CD4-positive, alpha-beta T cell treated with Interleukin-15 for 1 hour (primary cell): ENCODE data around the gene SCRN1.

Experiments
- DNase-seq: peaks from one replicate; pipeline ENCODE4 v3.0.0-alpha.2; 2020

SCRN1 gene, protein sequence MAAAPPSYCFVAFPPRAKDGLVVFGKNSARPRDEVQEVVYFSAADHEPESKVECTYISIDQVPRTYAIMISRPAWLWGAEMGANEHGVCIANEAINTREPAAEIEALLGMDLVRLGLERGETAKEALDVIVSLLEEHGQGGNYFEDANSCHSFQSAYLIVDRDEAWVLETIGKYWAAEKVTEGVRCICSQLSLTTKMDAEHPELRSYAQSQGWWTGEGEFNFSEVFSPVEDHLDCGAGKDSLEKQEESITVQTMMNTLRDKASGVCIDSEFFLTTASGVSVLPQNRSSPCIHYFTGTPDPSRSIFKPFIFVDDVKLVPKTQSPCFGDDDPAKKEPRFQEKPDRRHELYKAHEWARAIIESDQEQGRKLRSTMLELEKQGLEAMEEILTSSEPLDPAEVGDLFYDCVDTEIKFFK

GRCh38 chr7:29989257-29989995, at the start of gene SCRN1:
TSS of gene SCRN1 (minus strand) at chr7:29989801. CDS start at chr7:29969067, 20,734 bp downstream.
- DNase-seq, result peak; percentile 53

GRCh38 chr7:30038196-30038980, 48.8 kb upstream of the SCRN1 start:
- no peak for DNase-seq

GRCh38 chr7:30036220-30036619, 46.6 kb upstream of the SCRN1 start:
- DNase-seq, result no peak

DNA sequence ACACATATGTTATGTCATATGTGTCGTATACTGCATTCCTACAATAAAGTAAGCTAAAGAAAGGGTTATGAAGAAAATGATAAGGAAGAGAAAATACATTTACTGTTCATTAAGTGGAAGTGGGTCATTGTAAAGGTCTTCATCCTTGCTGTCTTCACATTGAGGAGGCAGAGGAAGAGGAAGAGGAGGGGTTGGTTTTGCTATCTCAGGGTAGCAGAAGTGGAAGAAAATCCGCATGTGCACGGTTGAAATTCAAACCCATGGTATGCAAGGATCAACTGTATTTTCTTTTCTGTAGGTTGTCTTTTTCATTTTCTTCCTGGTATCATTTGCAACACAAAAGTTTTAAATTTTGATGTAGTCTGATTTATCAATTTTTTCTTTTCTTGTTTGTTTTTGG, 44.9 kb upstream of the SCRN1 start:
- DNase-seq, result no peak

DNA sequence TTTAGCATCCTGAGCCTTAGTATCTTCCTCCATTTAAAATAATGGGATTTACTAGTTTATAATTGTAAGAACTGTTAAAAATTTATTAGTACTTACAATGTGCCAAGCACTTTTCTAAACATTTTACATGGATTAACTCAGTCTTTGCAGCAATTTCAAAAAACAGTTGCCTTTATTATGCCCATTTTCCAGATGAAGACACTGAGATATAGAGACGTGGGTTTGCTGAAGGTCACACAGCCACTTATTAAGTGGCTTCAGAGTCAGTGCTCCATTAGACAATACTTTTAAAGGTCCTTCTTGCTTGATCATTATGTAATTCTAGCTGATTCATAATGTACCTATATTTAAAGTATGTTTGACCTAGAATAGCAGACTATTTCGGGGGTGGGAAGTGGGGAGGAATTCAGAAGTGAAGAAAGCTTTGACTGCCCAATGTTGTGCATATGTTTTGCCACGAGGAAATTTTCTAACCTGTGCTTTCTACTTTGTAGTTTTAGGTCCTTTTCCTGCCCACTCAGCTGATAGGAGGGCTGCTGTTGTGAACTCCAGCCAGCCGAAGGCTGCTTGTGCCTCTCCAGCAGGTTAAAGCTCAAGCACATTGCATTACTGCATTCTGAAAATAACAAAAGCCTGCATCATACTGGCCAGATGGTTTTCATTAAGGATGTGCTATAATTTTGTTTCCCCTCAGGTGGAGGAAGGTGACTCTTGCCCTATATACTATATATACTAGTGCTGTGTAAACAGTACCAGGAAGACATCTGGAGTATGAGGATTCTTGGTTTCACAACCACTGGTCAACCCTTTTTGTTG, 42.9 kb upstream of the SCRN1 start:
- no peak for DNase-seq

GRCh38 chr7:30029696-30030095, 40.1 kb upstream of the SCRN1 start:
- no peak for DNase-seq

DNA sequence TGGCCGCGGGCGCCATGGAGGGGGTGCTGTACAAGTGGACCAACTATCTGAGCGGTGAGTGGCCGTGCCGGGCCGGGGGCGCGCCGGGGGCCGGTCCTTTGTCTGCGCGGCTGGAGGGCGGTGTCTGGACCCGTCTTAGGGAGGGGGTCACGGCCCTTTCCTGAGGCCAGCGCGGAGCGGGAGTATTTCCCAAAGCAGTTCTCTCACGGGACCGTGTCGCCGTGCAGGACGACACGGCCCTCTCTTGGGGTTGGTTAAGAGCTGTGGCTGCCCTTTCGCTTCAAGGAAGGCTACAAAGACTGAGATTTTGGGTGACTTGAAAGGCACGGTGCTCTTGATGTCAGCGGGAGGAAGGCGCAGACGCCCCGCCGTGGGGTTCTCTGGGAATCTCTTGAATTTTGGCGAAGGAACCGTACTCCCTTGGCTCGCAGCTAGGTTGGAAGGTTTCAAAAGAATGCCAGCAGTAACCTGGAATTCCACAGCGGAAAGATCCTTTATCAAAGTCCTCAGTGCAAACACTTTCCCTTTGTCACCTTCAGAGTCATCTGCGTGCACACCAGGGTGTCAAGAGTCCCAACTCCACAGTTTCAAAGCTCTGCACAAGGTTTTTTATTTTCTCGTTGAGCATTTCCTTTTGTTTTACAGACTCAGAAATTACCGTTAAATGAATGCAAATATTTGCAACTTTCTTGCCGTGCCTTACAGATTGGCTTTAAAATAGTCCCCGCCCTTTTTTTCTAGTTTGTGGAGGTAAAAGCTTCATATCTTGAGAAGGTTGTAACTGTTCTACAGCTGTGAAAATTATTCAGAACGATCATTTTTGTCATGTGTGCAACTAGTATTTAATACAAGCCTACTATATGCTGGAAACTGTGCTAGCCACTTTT, 39.4 kb upstream of the SCRN1 start:
- no peak for DNase-seq

DNA sequence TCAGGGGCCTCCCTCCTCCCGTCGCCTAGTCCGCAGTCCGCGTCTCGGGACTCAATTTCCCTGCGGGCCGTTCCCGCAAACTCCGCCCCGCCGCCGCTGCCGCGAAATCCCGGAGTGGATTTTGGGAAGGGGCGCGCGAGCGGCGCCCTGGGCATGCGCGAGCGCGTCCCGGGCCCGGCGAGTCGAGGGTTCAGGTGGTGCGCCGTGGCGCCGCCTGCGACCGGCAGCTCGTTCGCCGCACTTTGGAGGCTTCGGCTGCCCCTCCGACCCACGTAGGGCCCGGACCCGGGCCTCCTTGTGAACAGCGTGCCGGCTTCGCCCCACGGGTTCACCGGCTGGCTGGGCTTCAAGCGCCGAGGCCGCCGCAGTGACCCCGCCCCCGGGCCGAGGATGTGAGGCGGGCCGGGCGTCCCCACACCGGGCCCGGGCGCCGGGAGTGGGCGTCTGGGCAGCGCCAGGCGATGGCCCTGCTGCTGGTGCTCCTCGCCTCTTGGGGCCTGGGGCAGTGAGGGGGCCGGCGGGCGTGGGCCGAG, 38.7 kb upstream of the SCRN1 start, which contains the start of gene PLEKHA8:
Gene PLEKHA8 (plus strand): TSS at position 197 of the 533 bp plus-strand sequence. CDS start 351 bp downstream, outside the sequence.
- DNase-seq, result peak; percentile 86

DNA sequence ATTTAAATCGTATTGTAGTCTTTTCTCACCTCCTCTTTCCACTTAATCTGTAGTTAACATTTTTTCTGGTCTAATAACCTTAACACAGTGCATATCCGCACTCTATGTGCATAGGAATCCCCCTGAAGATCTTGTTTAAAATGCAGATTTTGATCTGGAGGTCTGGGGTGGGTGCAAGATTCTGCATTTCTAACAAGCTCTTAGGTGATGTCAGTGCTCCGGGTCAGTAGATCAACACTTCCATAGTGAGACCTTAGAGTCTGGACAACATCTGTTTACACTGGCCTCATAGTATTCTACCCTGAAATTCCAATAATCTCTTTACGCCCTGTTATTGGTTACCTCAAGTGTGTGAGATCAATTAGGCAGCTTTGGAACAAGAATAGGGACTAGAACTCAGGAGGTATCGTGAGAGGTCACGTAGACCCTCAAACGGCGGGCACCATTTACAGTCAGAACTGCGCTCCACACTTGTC, 38.2 kb upstream of the SCRN1 start:
- no peak for DNase-seq

- peak; percentile 27 for DNase-seq
Measured at GRCh38 chr7:30027065-30027456, 37.5 kb upstream of the SCRN1 start.

GRCh38 chr7:30026229-30027064, 36.8 kb upstream of the SCRN1 start, which contains the start of gene FKBP14:
TSS of gene FKBP14 (minus strand) at chr7:30026702. CDS start at chr7:30026508, 194 bp downstream.
- DNase-seq, result peak; percentile 95

DNA sequence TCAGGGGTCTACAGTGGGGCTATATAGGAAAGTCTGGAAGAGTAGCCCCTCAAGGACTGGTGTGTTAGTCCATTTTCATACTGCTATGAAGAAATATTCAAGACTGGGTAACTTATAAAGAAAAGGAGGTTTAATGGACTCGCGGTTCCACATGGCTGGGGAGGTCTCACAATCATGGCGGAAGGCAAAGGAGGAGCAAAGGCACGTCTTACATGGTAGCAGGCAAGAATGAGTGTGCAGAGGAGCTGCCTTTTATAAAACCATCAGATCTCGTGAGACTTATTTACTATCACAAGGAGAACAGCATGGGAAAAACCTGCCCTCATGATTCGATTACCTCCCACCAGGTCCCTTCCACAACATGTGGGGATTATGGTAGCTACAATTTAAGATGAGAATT, 33.9 kb upstream of the SCRN1 start:
- DNase-seq, result no peak

DNA sequence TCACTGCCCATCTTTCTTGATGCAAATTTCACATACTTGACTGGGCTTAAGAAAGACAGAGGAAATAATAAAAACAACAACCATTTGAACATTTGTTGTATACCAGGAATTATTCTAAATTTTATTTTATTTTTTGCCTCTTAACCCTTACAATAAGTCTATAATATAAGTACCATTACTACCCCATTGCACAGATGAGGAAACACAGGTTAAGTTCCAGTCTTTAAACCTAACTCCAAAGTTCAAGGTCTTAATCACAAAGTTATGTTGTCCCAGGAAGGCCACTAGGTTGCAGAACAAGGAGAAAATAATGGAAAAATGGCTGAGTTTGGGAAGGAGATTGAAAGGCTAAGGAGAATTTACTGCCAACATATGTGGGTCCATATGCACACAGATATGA, 33.4 kb upstream of the SCRN1 start:
- no peak for DNase-seq

DNA sequence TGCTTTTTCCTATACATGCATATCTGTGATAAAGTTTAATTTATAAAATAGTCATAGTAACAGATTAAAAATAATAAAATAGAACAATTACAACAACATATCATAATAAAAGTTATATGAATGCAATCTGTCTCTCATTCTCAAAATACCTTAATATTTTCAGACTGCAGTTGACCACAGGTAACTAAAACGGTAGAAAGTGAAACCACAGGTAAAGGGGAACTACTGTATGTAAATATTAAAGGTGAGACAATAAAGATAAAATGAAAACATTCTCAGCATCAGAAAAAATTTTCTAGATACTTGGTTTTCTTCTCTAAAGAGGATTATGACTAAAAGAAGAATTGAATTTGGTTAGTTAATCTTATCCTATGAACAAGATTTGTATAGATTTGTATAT, 30.9 kb upstream of the SCRN1 start:
- no peak for DNase-seq

DNA sequence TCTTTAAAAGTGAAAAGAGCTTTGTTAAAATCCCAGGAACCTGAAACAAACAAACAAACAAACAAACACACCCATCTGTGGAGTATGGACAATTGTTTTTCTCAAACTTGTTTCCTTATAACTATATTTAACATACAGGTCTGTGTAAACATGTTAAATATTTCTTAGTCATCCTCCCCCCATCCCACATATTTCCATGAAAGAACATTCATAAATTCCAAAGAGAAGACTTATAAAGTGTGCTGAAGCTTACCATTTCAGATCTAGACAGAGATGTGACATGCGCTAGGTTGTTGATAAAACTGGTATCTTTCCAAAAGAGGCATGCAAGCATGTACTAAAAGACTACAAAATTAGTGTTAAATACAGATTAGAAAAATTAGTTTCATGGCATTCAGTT, 30.4 kb upstream of the SCRN1 start:
- DNase-seq, result no peak

DNA sequence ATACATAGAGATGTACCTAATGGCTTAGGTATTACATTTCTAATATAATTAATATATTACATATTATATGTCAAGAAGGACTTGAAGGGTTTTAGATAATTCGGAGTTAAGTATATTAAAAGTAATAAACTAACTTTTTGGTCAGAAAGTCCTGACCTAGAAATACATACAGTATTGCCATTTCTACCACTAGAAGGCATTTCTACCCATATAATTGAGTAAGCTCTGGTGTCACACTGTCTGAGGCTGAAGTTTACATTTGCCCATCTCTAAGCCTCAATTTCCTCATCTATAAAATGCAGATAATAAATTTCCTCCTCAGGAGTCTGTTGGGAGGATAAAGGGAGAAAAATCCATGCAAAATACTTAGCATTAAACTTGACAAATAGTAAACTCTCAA, 29.8 kb upstream of the SCRN1 start:
- no peak for DNase-seq

DNA sequence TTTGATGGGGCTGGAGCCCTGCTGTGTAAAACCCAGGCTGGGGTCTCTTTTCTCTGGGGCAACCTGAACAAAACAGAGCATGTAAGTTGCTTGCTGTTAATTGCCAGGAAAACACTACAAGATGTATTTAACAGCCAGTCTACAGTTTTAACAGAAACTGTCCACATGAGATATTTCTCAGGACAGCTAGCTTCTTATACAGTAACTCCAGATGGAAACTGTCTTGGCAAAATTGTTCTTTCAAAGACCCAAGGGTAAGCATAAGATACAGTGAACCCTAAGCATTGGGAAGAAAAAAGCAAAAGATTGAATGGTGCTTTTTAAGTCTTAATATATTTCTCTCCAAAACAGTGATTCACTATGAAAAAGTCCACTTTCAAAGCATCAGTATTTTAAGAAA, 28.9 kb upstream of the SCRN1 start:
- no peak for DNase-seq

DNA sequence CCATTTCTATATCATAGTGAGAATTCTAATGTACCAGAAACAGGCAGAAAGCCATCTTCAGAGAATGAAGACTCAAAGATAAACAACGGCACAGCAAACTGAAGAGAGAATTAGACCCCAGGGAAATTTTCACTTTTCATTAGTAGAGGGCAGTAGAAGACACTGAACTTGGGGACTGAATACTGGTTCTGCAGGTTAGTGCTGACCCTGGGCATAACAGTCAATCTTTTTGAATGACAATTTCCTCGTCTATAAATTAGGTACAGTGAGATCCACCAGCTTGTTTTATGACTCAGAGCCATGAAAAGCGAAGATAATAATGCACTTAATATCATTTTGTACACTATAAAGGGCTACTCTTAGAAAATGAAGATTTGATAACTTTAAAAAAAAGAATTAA, 23.2 kb upstream of the SCRN1 start:
- no peak for DNase-seq

DNA sequence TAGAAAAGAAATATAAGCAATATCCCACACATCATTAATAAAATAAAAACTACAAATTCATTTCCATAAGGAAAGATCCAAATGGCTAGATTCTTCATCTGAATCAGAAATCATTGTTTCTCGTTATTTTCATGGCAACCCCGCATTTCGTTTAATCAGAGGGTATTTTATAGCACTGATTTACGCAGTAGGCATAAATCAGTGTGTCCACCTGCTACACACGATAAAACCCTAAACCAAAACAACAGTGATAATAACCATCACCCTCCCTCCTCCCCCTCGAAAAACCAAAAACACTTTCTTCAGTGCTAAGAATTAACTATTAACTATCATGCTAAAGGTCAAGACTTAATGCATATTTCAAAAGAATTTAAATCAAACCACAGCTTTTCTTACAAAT, 20.4 kb upstream of the SCRN1 start:
- no peak for DNase-seq

DNA sequence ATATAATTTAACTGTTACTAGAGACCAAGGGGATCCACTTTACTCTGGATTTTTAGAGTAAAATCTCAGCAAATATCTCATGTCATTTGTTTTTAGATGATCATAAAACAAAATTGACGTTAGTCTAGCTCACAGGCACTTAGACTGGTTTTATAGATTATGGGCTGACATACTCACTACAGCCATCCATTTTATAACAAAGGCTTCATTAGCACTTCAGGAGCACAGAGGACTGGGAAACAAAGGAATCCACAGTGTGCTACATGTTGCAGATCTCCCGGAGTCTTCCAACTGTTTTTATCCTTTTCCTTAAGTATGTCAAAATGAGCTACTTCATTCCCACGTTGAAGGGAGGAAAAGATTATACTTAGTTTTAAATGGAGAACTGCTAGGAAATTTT, 15.9 kb upstream of the SCRN1 start:
- DNase-seq, result no peak
